Measurements from ENCODE around the gene FMR1NB. TPM values are rescaled to one million over a fixed set of nuclear protein-coding genes. Genes with fewer than 3 reads are reported as not detected.

Gene FMR1NB
- total RNA-seq, 1 experiment from 2014 or later = not detected

DNA sequence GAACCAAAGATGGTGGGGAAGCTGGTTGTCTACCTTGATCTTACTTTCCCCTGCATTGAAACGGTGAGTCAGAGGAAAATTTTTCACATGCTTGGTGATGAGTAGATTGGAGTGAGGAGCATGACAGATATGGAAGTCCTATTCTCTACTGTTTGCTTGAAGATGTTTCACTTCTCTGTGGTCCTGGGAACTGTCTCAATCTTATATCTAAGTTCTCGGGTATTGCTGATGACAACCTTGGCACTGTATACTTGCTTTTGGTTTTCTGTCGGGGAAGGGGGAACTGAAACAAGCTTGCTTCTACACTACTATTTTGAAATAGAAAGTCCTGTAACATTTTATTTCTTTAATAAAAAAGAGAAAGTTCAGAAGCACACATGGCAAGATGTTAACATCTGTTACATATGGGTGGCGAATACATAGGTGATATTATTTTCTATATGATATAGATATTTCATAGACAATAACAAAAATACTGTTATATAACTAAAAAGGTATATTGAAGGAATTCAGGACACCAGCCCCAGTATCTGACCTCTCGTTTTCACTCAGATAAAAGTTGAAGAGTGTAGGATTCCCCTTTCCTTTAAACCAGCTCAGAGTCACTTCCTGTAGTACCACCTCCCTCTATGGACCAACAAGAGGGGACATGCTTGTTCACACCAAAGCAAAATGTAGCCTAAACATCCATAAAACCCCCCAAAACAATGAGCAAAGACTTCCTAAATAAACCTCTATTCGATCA is 88.8 kb downstream of the FMR1NB start:
- DNase-seq (ENCODE audit: low read depth) = no peak

DNA sequence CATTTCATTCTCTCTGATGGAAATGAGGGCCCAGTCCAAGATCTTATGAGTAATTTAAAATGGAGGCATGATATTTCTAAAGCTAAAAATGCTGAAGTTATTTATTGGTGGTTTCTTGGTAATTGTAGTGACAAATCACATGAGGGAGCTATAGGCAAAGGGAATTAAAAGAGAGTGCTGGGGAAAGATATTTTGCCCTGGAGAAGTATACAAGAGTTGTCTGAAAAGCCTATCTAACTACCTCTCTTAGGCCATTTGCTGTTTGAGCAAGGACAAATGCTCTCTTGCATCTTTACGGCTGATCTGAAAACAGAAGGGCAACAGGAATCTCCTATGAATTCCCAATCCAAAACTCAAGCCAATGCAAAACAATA is 89.4 kb downstream of the FMR1NB start:
- no peak for DNase-seq (ENCODE audit: low read depth)

Other genes starting within 250 kb of the FMR1NB start
- 18.1 and 23.1 TPM in 2 replicates for gene FMR1, start 69.4 kb upstream of the FMR1NB start, total RNA-seq (2014; rRNA removed; shearing (Covaris generic))